ENCODE measurements around the gene LRRIQ1.
"Not testable (repeated sequence)": the region's sequence is repeated elsewhere in the genome, so short reads cannot be mapped to it uniquely, and the experiment has no call there.

Gene LRRIQ1

GRCh38 chr12:85186236-85186635 lies 150.1 kb downstream of the LRRIQ1 start:
- DNase-seq: no peak

- no peak for DNase-seq
Measured at GRCh38 chr12:85188619-85189018, 152.5 kb downstream of the LRRIQ1 start.

GRCh38 chr12:85190728-85191127 lies 154.6 kb downstream of the LRRIQ1 start:
- no peak for DNase-seq

GRCh38 chr12:85203809-85204208 lies 167.7 kb downstream of the LRRIQ1 start:
- DNase-seq: not testable (repeated sequence)

- DNase-seq: no peak
Measured at GRCh38 chr12:85206543-85206942, 170.4 kb downstream of the LRRIQ1 start.

- DNase-seq: not testable (repeated sequence)
Measured at GRCh38 chr12:85224339-85224738, 188.2 kb downstream of the LRRIQ1 start.

GRCh38 chr12:85225501-85225900 lies 189.3 kb downstream of the LRRIQ1 start:
- no peak for DNase-seq

- no peak for DNase-seq
Measured at GRCh38 chr12:85237327-85237726, 201.2 kb downstream of the LRRIQ1 start.

GRCh38 chr12:85244561-85244960 lies 208.4 kb downstream of the LRRIQ1 start:
- no peak for DNase-seq

- no peak for DNase-seq
Measured at GRCh38 chr12:85253853-85254252, 217.7 kb downstream of the LRRIQ1 start.

GRCh38 chr12:85257671-85258070 lies 221.5 kb downstream of the LRRIQ1 start:
- DNase-seq: no peak

- no peak for DNase-seq
Measured at GRCh38 chr12:85260447-85260846, 224.3 kb downstream of the LRRIQ1 start.

GRCh38 chr12:85260896-85261295 lies 224.7 kb downstream of the LRRIQ1 start:
- no peak for DNase-seq

GRCh38 chr12:85266356-85266755 lies 230.2 kb downstream of the LRRIQ1 start:
- DNase-seq: no peak

- DNase-seq: no peak
Measured at GRCh38 chr12:85273381-85274314, 237.5 kb downstream of the LRRIQ1 start.

- DNase-seq: no peak
Measured at GRCh38 chr12:85274315-85274651, 238.1 kb downstream of the LRRIQ1 start.

- DNase-seq: no peak
Measured at GRCh38 chr12:85275374-85275773, 239.2 kb downstream of the LRRIQ1 start.

GRCh38 chr12:85277191-85277590 lies 241.0 kb downstream of the LRRIQ1 start:
- DNase-seq: no peak

- no peak for DNase-seq
Measured at GRCh38 chr12:85277900-85278597, 241.9 kb downstream of the LRRIQ1 start.

GRCh38 chr12:85278598-85279448 lies 242.7 kb downstream of the LRRIQ1 start:
- DNase-seq: no peak

GRCh38 chr12:85279449-85280164 lies 243.5 kb downstream of the LRRIQ1 start:
- no peak for DNase-seq

Data from amygdala (tissue), 56 donors.